Bronchial epithelial cell (primary cell): ENCODE results near the gene LMO1. TPM values are rescaled to one million over a fixed set of nuclear protein-coding genes. Genes with fewer than 3 reads are reported as not detected.

Source experiments
- DNase-seq: peaks from one replicate; pipeline ENCODE4 v3.0.0-alpha.2; 2010; ENCODE audit warnings: low read depth
- FAIRE-seq: peaks from 2 replicates; lab custom pipeline; 2011; peaks lifted over from hg19 to GRCh38; lab: Jason Lieb, UNC
- H3K27me3 ChIP-seq: 2 replicates; pipeline ENCODE4 v1.5.1; 2011; ENCODE audit warnings: low read length; ENCODE audit not compliant: control insufficient read depth, insufficient read depth
- H3K36me3 ChIP-seq: 2 replicates; pipeline ENCODE4 v1.5.1; 2011; ENCODE audit warnings: low read length; ENCODE audit not compliant: control insufficient read depth, insufficient read depth
- H3K4me3 ChIP-seq: 2 replicates; pipeline ENCODE4 v1.5.1; 2011; ENCODE audit warnings: mild to moderate bottlenecking, low read depth, low read length, control low read depth
- total RNA-seq: library from RNA; depleted of rRNA; stranded (reverse); fragments of >200 nt; gene quantifications from 2 replicates; pipeline ENCODE4 v1.2.1, GENCODE V29; 2014
- TF ChIP-seq, protein P1 (sequence below): IDR thresholded peaks from 2 replicates; pipeline ENCODE4 v1.5.1; 2011; ENCODE audit warnings: mild to moderate bottlenecking, moderate library complexity, low read length, control low read depth, inconsistent platforms; ENCODE audit not compliant: insufficient read depth, severe bottlenecking

LMO1 gene
- total RNA-seq, 1 donor from 2014 or later: not detected

DNA sequence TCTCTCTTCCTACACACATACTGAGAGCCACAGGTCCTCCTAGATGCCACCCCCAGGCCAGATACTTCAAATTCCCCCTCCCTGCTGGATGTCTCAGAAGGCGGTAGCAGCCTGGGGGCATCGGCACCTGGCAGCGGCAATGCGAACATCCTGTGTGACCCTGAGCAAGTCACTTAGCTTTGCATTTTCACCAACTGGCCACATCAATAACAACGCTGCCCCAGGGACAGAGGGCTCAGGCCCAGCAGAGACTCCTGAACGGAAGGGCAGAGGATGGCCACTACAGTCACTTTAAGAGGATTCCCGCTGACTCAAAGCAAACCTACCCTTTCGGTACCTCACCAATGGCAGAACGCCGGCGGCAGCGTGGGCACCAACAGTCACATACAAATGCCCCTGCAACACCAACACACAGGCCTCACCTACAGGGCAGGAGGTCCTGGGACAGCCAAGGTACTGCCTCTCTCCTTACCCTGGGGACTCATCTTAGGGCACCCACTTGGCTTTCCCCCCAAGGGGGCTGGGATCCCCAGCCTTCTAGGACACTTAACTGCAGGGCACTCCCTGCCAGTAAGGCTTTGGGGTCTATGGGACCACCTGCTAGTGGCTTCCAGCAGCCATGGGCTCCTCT is 1.6 kb downstream of the LMO1 start:
- H3K4me3 ChIP-seq: no peak overlapping the region
- H3K27me3 ChIP-seq: peaks cover 22% of the 10 kb centered on the region
- H3K36me3 ChIP-seq: no peaks in the 10 kb centered on the region
- FAIRE-seq (no peak), DNase-seq (no peak)
- TF ChIP-seq, protein P1, sequence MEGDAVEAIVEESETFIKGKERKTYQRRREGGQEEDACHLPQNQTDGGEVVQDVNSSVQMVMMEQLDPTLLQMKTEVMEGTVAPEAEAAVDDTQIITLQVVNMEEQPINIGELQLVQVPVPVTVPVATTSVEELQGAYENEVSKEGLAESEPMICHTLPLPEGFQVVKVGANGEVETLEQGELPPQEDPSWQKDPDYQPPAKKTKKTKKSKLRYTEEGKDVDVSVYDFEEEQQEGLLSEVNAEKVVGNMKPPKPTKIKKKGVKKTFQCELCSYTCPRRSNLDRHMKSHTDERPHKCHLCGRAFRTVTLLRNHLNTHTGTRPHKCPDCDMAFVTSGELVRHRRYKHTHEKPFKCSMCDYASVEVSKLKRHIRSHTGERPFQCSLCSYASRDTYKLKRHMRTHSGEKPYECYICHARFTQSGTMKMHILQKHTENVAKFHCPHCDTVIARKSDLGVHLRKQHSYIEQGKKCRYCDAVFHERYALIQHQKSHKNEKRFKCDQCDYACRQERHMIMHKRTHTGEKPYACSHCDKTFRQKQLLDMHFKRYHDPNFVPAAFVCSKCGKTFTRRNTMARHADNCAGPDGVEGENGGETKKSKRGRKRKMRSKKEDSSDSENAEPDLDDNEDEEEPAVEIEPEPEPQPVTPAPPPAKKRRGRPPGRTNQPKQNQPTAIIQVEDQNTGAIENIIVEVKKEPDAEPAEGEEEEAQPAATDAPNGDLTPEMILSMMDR: no peak

DNA sequence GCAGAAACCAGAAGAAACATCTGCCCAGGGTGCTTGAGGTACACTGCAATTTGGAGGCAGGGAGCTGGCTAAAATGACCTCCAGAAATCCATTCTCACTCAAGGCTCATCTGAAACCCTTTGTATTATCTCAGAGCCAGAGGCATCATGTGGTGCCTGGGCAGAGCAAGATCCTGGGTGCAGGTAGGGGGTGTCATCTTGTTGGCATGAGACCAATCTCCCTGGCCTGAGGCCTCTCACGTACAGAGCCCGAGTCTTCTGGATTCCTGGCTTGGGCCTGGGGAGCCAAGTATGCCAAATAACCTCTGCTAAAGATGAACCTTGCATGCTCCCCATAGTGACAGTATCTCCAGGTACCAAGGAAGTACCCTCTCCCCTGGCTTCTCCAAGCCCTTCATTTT is 2.4 kb downstream of the LMO1 start:
- Histone ChIP-seq H3K4me3 (no peak overlapping the region), H3K27me3 (peaks cover 22% of the 10 kb centered on the region), H3K36me3 (no peaks in the 10 kb centered on the region)
- no peak for DNase-seq
- TF ChIP-seq, protein P1: no peak
- FAIRE-seq: no peak

DNA sequence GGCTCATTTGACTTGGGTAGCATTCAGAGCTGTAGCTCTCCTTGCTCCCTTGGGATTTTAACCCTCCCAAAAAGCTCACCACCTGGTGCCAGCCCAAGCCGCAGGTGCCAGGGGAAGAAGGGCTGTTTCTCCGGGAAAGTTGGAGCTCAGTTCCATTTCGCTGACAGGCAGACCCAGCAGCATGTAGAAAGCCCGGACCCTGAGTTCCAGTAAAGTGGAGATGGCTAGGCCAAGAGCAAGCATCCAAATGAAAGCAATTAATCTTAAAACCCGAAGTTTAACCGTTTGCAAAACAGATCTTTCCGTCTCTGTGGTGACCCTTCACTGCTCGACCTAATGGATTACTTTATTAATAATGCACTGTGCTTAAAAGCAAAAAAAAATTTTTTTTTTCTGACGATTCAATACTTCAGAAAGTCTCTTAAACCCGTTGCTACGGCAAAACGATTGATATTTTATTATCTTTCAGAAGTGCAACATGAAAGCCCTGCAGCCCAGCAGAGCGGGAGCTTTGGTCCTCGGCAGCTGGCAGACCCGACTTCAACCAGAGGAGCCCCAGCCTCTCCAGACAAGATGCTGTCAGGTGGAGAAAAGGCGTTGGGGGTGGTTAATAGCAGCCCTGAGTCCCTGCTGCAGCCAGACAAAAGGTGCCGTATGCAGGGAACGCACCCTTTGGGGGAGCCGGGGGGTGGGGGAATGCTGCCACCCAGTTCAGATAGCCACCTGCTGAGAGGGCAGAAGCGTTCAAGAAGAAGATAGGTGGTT is 3.3 kb downstream of the LMO1 start:
- no peak for DNase-seq
- H3K4me3 ChIP-seq: no peak overlapping the region
- FAIRE-seq: no peak
- peaks cover 22% of the 10 kb centered on the region for H3K27me3 ChIP-seq
- H3K36me3 ChIP-seq: no peaks in the 10 kb centered on the region
- TF ChIP-seq, protein P1: no peak

DNA sequence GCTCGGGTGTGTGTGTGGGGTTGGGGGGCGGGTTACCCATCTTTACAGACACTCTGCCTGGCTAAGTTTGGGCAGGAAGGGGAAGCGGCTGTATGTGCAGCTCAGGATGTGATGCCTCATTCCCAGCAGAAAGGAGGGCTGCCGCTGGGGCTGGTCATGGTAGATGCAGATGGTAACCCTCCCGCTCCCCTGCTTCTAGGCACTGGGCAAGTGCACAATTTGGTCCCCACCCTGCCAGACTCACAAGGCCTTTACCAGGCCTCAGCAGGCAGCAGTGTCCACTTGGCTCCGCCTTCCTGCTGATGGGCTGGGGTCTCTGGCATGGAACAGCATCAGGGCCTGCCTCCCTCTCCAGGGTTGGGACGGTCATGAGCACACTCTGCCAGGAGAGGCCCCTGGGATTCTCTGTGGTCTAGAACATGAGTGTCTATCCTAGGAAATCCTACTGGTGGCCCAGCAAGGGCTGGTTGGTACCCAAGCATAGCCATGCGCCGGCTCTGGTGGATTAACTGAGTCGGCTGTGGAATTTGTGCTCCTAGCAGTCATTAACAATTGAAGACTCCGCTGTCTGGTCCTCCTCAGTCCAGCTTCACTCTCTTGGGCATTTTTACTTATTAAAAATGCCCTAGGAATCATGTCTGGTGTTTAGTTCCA is 4.2 kb downstream of the LMO1 start:
- DNase-seq (no peak), FAIRE-seq (no peak)
- Histone ChIP-seq H3K27me3 (peaks cover 18% of the 10 kb centered on the region), H3K36me3 (no peaks in the 10 kb centered on the region), H3K4me3 (no peak overlapping the region)
- TF ChIP-seq, protein P1: no peak

DNA sequence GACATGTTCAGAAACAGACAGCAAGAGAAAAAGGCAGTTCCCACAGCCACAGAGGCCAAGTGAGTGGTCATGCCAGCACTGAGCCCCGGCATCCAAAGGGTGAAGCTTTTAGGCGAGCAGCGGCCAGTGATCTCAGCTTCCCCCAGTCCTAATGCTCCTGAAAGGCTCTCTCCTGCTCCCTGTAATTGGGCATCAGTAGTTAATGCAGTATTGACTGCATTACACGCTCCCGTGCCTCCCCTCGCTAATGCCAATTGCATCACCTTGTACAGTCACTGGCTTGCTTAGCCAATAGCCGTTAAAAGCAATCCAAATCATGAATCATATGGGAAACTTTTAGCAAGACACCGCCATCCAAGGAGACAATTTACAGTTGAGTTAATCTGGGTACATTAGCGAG is 4.9 kb downstream of the LMO1 start:
- DNase-seq (peak; percentile 68), FAIRE-seq (no peak)
- Histone ChIP-seq H3K27me3 (peaks cover 18% of the 10 kb centered on the region), H3K36me3 (no peaks in the 10 kb centered on the region), H3K4me3 (no peak overlapping the region)
- TF ChIP-seq, protein P1: no peak
